TTC549 (cell line): ENCODE data around the gene WRAP73.

Experiments used
- FAIRE-seq: peaks from 2 replicates; lab custom pipeline; 2012; peaks lifted over from hg19 to GRCh38; lab: Jason Lieb, UNC

The WRAP73 gene

GRCh38 chr1:3610527-3611169 is 39.3 kb downstream of the WRAP73 start:
- FAIRE-seq = no peak

GRCh38 chr1:3609769-3610526 is 40.0 kb downstream of the WRAP73 start:
- no peak for FAIRE-seq

GRCh38 chr1:3609016-3609768 is 40.7 kb downstream of the WRAP73 start:
- no peak for FAIRE-seq

- FAIRE-seq = no peak
These were observed 41.7 kb downstream of the WRAP73 start for GRCh38 chr1:3608154-3608553.

- no peak for FAIRE-seq
These were observed 42.2 kb downstream of the WRAP73 start for GRCh38 chr1:3607703-3608065.

- no peak for FAIRE-seq
These were observed 42.9 kb downstream of the WRAP73 start for GRCh38 chr1:3606779-3607702.

GRCh38 chr1:3604997-3605823 is 44.7 kb downstream of the WRAP73 start:
- FAIRE-seq = no peak

GRCh38 chr1:3604468-3604974 is 45.4 kb downstream of the WRAP73 start:
- FAIRE-seq = no peak

- FAIRE-seq = no peak
These were observed 46.1 kb downstream of the WRAP73 start for GRCh38 chr1:3603571-3604467.

GRCh38 chr1:3603156-3603555 is 46.7 kb downstream of the WRAP73 start:
- no peak for FAIRE-seq

GRCh38 chr1:3602375-3602774 is 47.5 kb downstream of the WRAP73 start:
- no peak for FAIRE-seq

GRCh38 chr1:3601743-3602142 is 48.2 kb downstream of the WRAP73 start:
- no peak for FAIRE-seq

GRCh38 chr1:3600354-3600753 is 49.5 kb downstream of the WRAP73 start:
- FAIRE-seq = no peak

GRCh38 chr1:3599816-3600215 is 50.1 kb downstream of the WRAP73 start:
- FAIRE-seq = no peak

GRCh38 chr1:3599286-3599811 is 50.6 kb downstream of the WRAP73 start:
- FAIRE-seq = no peak

- no peak for FAIRE-seq
These were observed 51.2 kb downstream of the WRAP73 start for GRCh38 chr1:3598522-3599285.

- FAIRE-seq = no peak
These were observed 51.8 kb downstream of the WRAP73 start for GRCh38 chr1:3598051-3598491.

GRCh38 chr1:3597599-3597964 is 52.3 kb downstream of the WRAP73 start:
- no peak for FAIRE-seq
